ENCODE measurements around the gene TBC1D17.

- TF ChIP-seq CTCF (IDR thresholded peaks at IDR 0.05; ENCODE audit: insufficient read depth, low read depth, low read length) (no peak), EZH2 (IDR thresholded peaks at IDR 0.05; ENCODE audit: insufficient read depth, low read length) (no peak)
These were observed 46.7 kb downstream of the TBC1D17 start for GRCh38 chr19:49924004-49924880.
